HG03103 (cell line): ENCODE measurements around the gene KCND3.
"Not testable (repeated sequence)": the region's sequence is repeated elsewhere in the genome, so short reads cannot be mapped to it uniquely, and the experiment has no call there.

Experiments
- ATAC-seq: cut with Tn5 transposase; IDR thresholded peaks from one replicate; pipeline ENCODE4 v1.9.1; 2021; ENCODE audit warnings: low read depth; ENCODE audit not compliant: unreplicated experiment

Gene KCND3

GRCh38 chr1:111819566-111820263 is 169.8 kb downstream of the KCND3 start:
- ATAC-seq: no peak

GRCh38 chr1:111818546-111818945 is 170.9 kb downstream of the KCND3 start:
- ATAC-seq: no peak

GRCh38 chr1:111818081-111818480 is 171.4 kb downstream of the KCND3 start:
- ATAC-seq: no peak

GRCh38 chr1:111814642-111815041 is 174.8 kb downstream of the KCND3 start:
- ATAC-seq: no peak

DNA sequence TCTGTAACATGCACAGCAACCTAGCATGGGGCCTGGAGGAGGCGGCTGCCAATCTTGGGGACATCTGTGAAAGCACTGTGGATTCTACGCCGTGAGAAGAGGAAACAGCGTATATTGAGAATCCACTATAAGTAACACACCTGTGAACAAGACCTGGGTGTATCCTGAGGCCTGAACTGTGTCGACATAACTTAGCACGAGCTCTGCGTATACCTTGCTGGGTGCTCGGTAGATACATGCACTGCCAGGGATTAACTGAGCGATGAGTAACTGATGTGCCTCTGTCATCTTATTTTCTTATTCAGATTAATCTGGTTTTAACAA is 175.2 kb downstream of the KCND3 start:
- no peak for ATAC-seq

- ATAC-seq: no peak
These were observed 175.8 kb downstream of the KCND3 start for GRCh38 chr1:111813440-111814304.

- ATAC-seq: no peak
These were observed 177.2 kb downstream of the KCND3 start for GRCh38 chr1:111812306-111812705.

- no peak for ATAC-seq
These were observed 177.6 kb downstream of the KCND3 start for GRCh38 chr1:111811891-111812290.

DNA sequence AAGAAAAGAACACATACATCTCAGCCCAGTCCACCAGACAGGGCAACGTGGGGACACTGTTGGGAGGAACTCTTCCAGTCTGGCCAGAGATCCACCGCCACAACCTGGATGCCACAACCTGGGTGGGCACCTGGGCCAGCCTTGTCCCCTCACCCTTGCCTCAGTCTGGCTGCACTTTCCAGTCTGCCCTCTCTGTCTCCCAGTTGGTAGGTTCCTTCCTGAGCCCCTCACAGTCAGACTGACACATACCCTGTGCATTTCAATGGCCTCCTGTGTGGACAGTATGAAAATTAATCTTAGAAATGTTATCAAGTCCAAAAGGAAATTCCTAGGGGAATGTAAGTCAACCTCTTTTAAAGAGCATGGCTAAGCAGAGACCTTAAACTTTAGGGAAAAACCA is 184.2 kb downstream of the KCND3 start:
- no peak for ATAC-seq

DNA sequence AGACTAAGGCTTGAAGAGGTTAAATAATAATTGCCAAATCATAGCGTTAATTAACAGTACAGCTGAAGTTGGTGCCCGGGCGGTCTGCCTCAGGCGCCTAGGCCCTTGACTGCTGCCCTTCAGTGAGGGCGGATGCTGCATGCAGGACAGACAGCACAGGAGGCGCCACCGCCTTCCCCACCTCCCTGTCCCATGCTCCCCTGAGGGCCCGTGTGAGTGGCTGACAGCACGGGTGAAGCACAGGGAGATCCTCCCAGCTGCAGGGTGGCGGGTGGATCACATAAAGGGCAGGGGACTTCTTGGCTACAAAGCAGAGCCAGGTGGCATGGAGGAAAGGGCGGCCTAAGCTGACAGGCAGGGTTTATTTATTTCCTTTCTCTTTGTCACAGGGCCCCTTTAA is 184.7 kb downstream of the KCND3 start:
- no peak for ATAC-seq

- no peak for ATAC-seq
These were observed 185.5 kb downstream of the KCND3 start for GRCh38 chr1:111803951-111804350.

DNA sequence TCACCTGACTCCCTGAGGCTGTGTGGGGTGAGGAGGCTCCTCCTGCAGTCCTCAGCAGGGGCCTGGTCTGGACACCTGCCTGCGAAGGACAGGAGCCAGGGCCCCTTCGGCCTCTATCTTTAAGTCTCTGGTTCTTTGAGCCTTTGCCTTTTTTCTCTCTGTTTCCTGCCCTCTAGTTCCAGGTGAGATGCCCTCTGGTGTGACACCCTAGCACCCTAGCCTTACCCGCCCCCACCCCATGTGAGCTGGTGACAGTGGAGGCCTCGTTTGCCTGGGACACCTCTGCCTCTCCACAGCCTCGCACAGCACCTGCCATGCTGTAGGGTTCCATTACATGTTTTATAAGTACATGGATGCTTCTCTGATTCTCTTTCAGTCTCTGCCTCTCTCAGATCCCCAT is 186.5 kb downstream of the KCND3 start:
- ATAC-seq: no peak

GRCh38 chr1:111802110-111802509 is 187.4 kb downstream of the KCND3 start:
- no peak for ATAC-seq

- ATAC-seq: no peak
These were observed 188.2 kb downstream of the KCND3 start for GRCh38 chr1:111801071-111801850.

GRCh38 chr1:111799722-111800121 is 189.7 kb downstream of the KCND3 start:
- ATAC-seq: not testable (repeated sequence)

GRCh38 chr1:111798580-111798979 is 190.9 kb downstream of the KCND3 start:
- no peak for ATAC-seq

- ATAC-seq: no peak
These were observed 194.1 kb downstream of the KCND3 start for GRCh38 chr1:111795401-111795800.

GRCh38 chr1:111793923-111794322 is 195.5 kb downstream of the KCND3 start:
- ATAC-seq: no peak

DNA sequence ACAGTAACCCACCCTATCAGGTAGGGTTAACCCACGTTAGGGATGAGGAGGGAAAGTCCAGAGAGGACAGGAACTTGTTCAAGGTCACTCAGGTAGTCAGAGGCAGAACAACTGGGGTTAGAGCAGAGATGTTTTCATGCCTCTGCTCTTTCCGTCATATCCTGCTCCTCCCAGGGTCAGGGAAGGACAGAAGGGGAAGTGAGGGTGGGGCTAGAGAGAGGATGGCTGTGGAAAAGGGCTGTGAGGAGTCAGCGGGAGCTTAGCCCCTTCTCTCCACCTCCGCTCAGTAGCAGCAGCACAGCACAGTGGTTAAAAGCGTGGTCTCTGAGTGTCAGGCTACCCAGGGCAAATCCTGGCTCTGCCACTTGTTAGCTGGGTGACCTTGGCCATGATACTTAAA is 197.2 kb downstream of the KCND3 start:
- ATAC-seq: no peak

DNA sequence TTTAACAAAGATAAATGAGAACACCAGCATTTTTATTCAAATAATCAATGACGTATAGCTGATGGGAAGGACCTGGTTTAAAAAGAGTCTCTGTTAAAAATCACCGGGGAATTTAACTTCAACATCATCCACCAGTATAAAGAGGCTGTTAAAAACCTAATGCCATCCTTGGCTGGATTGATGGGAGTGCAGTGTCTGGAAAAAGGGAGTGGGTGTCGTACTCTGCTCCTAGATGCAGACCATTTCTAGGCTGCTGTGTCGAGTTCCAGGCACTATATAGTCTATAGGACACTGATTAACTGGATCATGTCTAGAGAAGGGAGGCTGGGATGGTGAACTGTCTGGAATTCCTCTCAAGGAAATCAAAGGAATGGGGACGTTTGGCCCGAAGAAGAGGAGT is 197.7 kb downstream of the KCND3 start:
- ATAC-seq: no peak

GRCh38 chr1:111789666-111790316 is 199.7 kb downstream of the KCND3 start:
- no peak for ATAC-seq
